ENCODE measurements around the gene IFT172. TPM values are rescaled to one million over a fixed set of nuclear protein-coding genes. Genes with fewer than 3 reads are reported as not detected.

IFT172 gene
- total and polyA plus RNA-seq, 5 donors from 2014 or later = 1.1 to 10.3 (median 1.5) TPM

DNA sequence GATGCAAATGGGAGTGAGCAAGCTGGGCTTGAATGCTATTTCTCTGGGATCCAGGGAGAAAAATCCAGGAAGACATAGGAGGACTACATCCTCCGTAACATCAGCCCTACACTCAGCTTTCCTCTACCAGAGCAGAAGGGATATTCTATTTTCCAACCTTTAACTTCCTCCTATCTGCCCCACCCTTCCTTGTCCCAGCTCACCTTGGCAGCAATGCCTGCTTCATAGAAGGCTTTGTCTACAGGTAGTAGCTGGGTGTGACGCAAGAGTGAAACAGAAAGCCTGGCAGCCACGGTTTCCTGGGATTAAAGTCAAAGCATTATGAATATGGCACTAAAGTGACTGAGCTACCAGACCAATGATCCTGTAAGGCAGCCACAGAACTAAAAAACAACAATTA, 43.5 kb downstream of the IFT172 start:
- DNase-seq (peak in 1 of 3 donors; percentile 57), ATAC-seq (ENCODE audit: low read depth in 2 of 2) (no peak)
- Mint-ChIP-seq H3K9me3 (no peaks in the 10 kb centered on the region), H3K4me1 (peaks cover 0 to 6% (median 3%) of the 10 kb centered on the region in 4 donors), H3K4me3 (no peak overlapping the region), H3K27me3 (no peaks in the 10 kb centered on the region), H3K27ac (peak overlapping the region in 2 of 3 donors; percentile 20 to 58), H3K36me3 (peaks cover 32% of the 10 kb centered on the region)
- Histone ChIP-seq H3K27ac (ENCODE audit: insufficient read depth, low read length, poor library complexity, severe bottlenecking) (no peak overlapping the region), H3K36me3 (ENCODE audit: control insufficient read depth, insufficient read depth, low read length) (peaks cover 18% of the 10 kb centered on the region), H3K9me3 (ENCODE audit: control insufficient read depth in 2 of 2, low read length in 2 of 2) (no peaks in the 10 kb centered on the region), H3K27me3 (ENCODE audit: control insufficient read depth, insufficient read depth, low read length) (no peaks in the 10 kb centered on the region), H3K4me1 (ENCODE audit: control insufficient read depth, insufficient read depth, low read length, poor library complexity, severe bottlenecking) (no peaks in the 10 kb centered on the region), H3K4me3 (ENCODE audit: low read depth, low read length) (no peak overlapping the region)

DNA sequence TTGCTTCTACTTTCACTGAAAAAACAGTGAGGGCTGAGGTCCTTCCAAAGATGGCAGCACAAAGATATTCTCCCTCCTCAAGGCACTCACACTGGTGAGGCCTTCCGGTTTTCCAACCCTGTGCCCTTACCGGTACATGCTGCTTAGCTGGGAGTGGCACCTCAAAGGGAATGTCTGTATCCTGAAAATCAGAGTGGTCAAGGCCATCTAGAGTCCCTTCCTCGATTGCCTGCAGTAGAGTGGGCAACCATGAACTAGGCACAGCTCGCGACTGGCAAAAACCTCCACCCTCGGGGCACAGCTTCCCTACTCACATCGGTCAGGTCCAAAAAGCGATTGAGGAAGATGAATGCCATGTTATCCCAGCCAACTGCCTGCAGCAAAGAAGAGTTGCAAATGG, 43.9 kb downstream of the IFT172 start:
- Mint-ChIP-seq H3K27ac (peak overlapping the region in 1 of 3 donors; percentile 58), H3K36me3 (peaks cover 36% of the 10 kb centered on the region), H3K9me3 (no peaks in the 10 kb centered on the region), H3K27me3 (no peaks in the 10 kb centered on the region), H3K4me3 (no peak overlapping the region), H3K4me1 (peaks cover 0 to 6% (median 2%) of the 10 kb centered on the region in 4 donors)
- no peak for ATAC-seq (ENCODE audit: low read depth in 2 of 2)
- Histone ChIP-seq H3K27me3 (ENCODE audit: control insufficient read depth, insufficient read depth, low read length) (no peaks in the 10 kb centered on the region), H3K27ac (ENCODE audit: insufficient read depth, low read length, poor library complexity, severe bottlenecking) (no peak overlapping the region), H3K4me1 (ENCODE audit: control insufficient read depth, insufficient read depth, low read length, poor library complexity, severe bottlenecking) (no peaks in the 10 kb centered on the region), H3K36me3 (ENCODE audit: control insufficient read depth, insufficient read depth, low read length) (peaks cover 23% of the 10 kb centered on the region), H3K9me3 (ENCODE audit: control insufficient read depth in 2 of 2, low read length in 2 of 2) (no peaks in the 10 kb centered on the region), H3K4me3 (ENCODE audit: low read depth, low read length) (no peak overlapping the region)
- DNase-seq = no peak

DNA sequence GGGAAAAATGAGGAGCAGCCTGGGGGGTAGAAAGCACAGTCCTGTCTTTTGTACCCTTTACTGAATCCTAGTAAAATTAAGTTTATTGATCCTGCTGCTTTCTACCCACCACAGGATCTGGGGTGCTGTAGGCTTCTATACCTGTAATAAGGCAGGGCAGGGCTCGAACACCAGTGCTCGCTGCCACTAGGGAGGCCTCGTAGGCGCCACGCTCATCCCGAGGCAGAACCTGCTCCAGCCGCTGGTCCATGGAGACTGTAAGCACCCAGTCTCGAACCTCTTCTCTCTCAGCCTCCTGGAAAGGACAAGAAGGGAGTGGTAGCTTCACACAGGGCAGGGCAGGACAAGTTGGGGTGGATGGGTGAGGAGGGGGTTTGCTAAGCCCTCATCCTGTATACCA, 44.4 kb downstream of the IFT172 start:
- H3K9me3 Mint-ChIP-seq = no peaks in the 10 kb centered on the region
- no peak overlapping the region for H3K4me3 Mint-ChIP-seq
- H3K36me3 Mint-ChIP-seq = peaks cover 41% of the 10 kb centered on the region
- Histone ChIP-seq H3K27ac (ENCODE audit: insufficient read depth, low read length, poor library complexity, severe bottlenecking) (no peak overlapping the region), H3K36me3 (ENCODE audit: control insufficient read depth, insufficient read depth, low read length) (peaks cover 28% of the 10 kb centered on the region), H3K4me1 (ENCODE audit: control insufficient read depth, insufficient read depth, low read length, poor library complexity, severe bottlenecking) (no peaks in the 10 kb centered on the region), H3K4me3 (ENCODE audit: low read depth, low read length) (no peak overlapping the region), H3K9me3 (ENCODE audit: control insufficient read depth in 2 of 2, low read length in 2 of 2) (no peaks in the 10 kb centered on the region), H3K27me3 (ENCODE audit: control insufficient read depth, insufficient read depth, low read length) (no peaks in the 10 kb centered on the region)
- H3K4me1 Mint-ChIP-seq = peaks cover 0 to 6% (median 2%) of the 10 kb centered on the region in 4 donors
- H3K27me3 Mint-ChIP-seq = no peaks in the 10 kb centered on the region
- no peak for DNase-seq
- ATAC-seq (ENCODE audit: low read depth in 2 of 2) = no peak
- no peak overlapping the region for H3K27ac Mint-ChIP-seq

DNA sequence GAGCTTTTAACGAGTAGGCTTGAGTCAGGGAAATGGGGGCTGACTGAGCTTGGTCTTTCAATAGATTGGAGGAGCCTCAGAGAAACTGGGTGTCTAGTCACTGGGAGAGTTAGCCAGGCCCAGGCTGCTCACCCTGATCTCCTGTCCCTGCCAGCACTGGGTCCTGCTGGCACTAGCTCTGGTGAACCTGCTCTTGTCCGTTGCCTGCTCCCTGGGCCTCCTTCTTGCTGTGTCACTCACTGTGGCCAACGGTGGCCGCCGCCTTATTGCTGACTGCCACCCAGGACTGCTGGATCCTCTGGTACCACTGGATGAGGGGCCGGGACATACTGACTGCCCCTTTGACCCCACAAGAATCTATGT, 46.6 kb downstream of the IFT172 start:
- peaks cover 0 to 6% (median 2%) of the 10 kb centered on the region in 4 donors for H3K4me1 Mint-ChIP-seq
- DNase-seq (no peak), ATAC-seq (ENCODE audit: low read depth in 2 of 2) (no peak)
- H3K36me3 Mint-ChIP-seq = peaks cover 51% of the 10 kb centered on the region
- H3K4me3 ChIP-seq (ENCODE audit: low read depth, low read length) = no peak overlapping the region
- H3K9me3 ChIP-seq (ENCODE audit: control insufficient read depth in 2 of 2, low read length in 2 of 2) = no peaks in the 10 kb centered on the region
- no peaks in the 10 kb centered on the region for H3K27me3 ChIP-seq (ENCODE audit: control insufficient read depth, insufficient read depth, low read length)
- H3K4me3 Mint-ChIP-seq = no peak overlapping the region
- no peaks in the 10 kb centered on the region for H3K9me3 Mint-ChIP-seq
- no peaks in the 10 kb centered on the region for H3K27me3 Mint-ChIP-seq
- H3K27ac Mint-ChIP-seq = no peak overlapping the region
- no peak overlapping the region for H3K27ac ChIP-seq (ENCODE audit: insufficient read depth, low read length, poor library complexity, severe bottlenecking)
- no peaks in the 10 kb centered on the region for H3K4me1 ChIP-seq (ENCODE audit: control insufficient read depth, insufficient read depth, low read length, poor library complexity, severe bottlenecking)
- H3K36me3 ChIP-seq (ENCODE audit: control insufficient read depth, insufficient read depth, low read length) = peaks cover 49% of the 10 kb centered on the region

DNA sequence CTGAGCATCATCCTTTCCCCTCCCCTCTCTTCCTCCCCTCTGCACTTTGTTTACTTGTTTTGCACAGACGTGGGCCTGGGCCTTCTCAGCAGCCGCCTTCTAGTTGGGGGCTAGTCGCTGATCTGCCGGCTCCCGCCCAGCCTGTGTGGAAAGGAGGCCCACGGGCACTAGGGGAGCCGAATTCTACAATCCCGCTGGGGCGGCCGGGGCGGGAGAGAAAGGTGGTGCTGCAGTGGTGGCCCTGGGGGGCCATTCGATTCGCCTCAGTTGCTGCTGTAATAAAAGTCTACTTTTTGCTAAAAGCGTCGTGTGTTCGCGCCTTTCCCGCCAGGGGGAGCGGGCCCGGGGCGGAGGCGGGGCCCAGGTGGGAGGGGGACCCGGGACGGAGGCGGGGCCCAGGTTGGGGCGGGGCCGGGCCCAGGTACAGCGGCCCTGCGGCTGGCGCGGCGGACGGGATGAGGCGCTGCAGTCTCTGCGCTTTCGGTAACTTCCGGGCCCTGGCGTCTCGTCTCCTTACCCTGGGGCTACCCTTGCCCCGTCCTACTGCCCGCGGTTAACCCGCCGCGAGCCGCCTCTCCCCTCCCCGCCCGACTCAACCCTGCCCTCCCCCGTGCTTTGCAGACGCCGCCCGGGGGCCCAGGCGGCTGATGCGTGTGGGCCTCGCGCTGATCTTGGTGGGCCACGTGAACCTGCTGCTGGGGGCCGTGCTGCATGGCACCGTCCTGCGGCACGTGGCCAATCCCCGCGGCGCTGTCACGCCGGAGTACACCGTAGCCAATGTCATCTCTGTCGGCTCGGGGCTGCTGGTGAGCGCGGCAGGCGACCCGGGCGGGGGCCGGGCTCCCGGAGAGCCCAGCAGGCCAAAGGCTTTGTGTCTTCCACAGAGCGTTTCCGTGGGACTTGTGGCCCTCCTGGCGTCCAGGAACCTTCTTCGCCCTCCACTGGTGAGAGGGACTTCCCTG, 47.3 kb downstream of the IFT172 start, which contains the start of gene KRTCAP3:
Gene KRTCAP3 (plus strand): TSS at position 424 of the 962 bp plus-strand sequence. CDS start 32 bp downstream, at position 456.
- no peaks in the 10 kb centered on the region for H3K27me3 ChIP-seq (ENCODE audit: control insufficient read depth, insufficient read depth, low read length)
- H3K36me3 ChIP-seq (ENCODE audit: control insufficient read depth, insufficient read depth, low read length) = peaks cover 52% of the 10 kb centered on the region
- Mint-ChIP-seq H3K9me3 (no peaks in the 10 kb centered on the region), H3K27ac (peak within 1 kb of the TSS; percentile 68 to 73 (median 71)), H3K27me3 (no peaks in the 10 kb centered on the region), H3K4me1 (peaks cover 0 to 6% (median 2%) of the 10 kb centered on the region in 4 donors), H3K4me3 (peak within 1 kb of the TSS in 2 of 4 donors; percentile 31 to 79), H3K36me3 (peaks cover 47% of the 10 kb centered on the region)
- no peaks in the 10 kb centered on the region for H3K4me1 ChIP-seq (ENCODE audit: control insufficient read depth, insufficient read depth, low read length, poor library complexity, severe bottlenecking)
- H3K9me3 ChIP-seq (ENCODE audit: control insufficient read depth in 2 of 2, low read length in 2 of 2) = no peaks in the 10 kb centered on the region
- H3K27ac ChIP-seq (ENCODE audit: insufficient read depth, low read length, poor library complexity, severe bottlenecking) = no peak within 1 kb of the TSS
- no peak within 1 kb of the TSS for H3K4me3 ChIP-seq (ENCODE audit: low read depth, low read length)
- DNase-seq (peak; percentile 48 to 53 (median 50)), ATAC-seq (ENCODE audit: low read depth in 2 of 2) (peak; percentile 70 to 86)

DNA sequence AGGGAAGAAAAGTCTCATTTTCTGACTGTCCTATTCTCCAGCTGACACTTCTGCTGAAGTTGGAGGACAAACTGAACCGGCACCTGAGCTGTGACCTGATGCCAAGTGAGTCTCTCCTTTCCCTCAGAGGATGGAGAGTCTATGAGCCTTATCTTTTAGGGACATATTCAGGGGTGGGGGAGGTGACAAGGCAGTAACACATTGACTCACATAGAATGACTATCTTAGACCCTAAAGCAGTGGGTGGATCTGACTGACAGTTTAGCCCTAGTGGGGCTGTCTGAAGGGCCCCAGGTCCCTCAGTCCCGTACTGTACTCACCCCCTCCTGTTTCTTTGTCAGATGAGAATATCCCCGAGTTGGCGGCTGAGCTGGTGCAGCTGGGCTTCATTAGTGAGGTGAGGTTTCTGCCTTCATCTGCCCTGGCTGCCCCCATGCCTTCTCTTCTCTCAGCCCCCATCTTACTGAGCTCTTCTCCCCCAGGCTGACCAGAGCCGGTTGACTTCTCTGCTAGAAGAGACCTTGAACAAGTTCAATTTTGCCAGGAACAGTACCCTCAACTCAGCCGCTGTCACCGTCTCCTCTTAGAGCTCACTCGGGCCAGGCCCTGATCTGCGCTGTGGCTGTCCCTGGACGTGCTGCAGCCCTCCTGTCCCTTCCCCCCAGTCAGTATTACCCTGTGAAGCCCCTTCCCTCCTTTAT, 48.2 kb downstream of the IFT172 start:
- Histone ChIP-seq H3K27ac (ENCODE audit: insufficient read depth, low read length, poor library complexity, severe bottlenecking) (no peak overlapping the region), H3K4me1 (ENCODE audit: control insufficient read depth, insufficient read depth, low read length, poor library complexity, severe bottlenecking) (no peaks in the 10 kb centered on the region), H3K9me3 (ENCODE audit: control insufficient read depth in 2 of 2, low read length in 2 of 2) (no peaks in the 10 kb centered on the region), H3K36me3 (ENCODE audit: control insufficient read depth, insufficient read depth, low read length) (peaks cover 61% of the 10 kb centered on the region), H3K27me3 (ENCODE audit: control insufficient read depth, insufficient read depth, low read length) (no peaks in the 10 kb centered on the region), H3K4me3 (ENCODE audit: low read depth, low read length) (no peak overlapping the region)
- H3K27me3 Mint-ChIP-seq = no peaks in the 10 kb centered on the region
- H3K4me1 Mint-ChIP-seq = peaks cover 0 to 6% (median 2%) of the 10 kb centered on the region in 4 donors
- no peak overlapping the region for H3K4me3 Mint-ChIP-seq
- H3K36me3 Mint-ChIP-seq = peaks cover 54% of the 10 kb centered on the region
- DNase-seq = no peak
- ATAC-seq (ENCODE audit: low read depth in 2 of 2) = no peak
- H3K9me3 Mint-ChIP-seq = no peaks in the 10 kb centered on the region
- H3K27ac Mint-ChIP-seq = no peak overlapping the region

DNA sequence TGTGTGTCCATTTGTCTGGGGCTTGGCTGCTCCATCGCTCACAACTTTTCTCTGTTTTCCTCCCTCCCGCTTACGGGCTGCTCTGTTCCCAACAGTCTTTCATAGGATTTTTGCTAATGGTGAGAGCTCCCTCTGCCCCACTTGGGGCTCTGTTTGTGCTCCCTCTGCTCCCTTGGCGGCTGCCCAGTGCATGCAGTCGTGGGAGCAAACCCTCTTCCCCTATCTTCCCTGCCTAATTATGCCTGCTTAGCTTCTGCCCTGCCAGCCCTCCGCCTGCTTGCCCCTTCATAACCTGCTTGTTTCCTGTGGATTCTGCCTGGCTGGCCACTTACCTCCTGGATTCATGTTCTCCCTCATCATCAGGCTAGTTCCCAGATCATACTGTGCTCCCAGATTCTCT, 53.9 kb downstream of the IFT172 start:
- Histone ChIP-seq H3K4me3 (ENCODE audit: low read depth, low read length) (no peak overlapping the region), H3K4me1 (ENCODE audit: control insufficient read depth, insufficient read depth, low read length, poor library complexity, severe bottlenecking) (peaks cover 17% of the 10 kb centered on the region), H3K36me3 (ENCODE audit: control insufficient read depth, insufficient read depth, low read length) (peaks cover 72% of the 10 kb centered on the region), H3K27me3 (ENCODE audit: control insufficient read depth, insufficient read depth, low read length) (no peaks in the 10 kb centered on the region), H3K9me3 (ENCODE audit: control insufficient read depth in 2 of 2, low read length in 2 of 2) (no peaks in the 10 kb centered on the region), H3K27ac (ENCODE audit: insufficient read depth, low read length, poor library complexity, severe bottlenecking) (no peak overlapping the region)
- H3K27me3 Mint-ChIP-seq = no peaks in the 10 kb centered on the region
- H3K36me3 Mint-ChIP-seq = peaks cover 66% of the 10 kb centered on the region
- H3K27ac Mint-ChIP-seq = peak overlapping the region in 2 of 3 donors; percentile 49 to 83
- DNase-seq (no peak), ATAC-seq (ENCODE audit: low read depth in 2 of 2) (no peak)
- peaks cover 9 to 30% (median 18%) of the 10 kb centered on the region in 4 donors for H3K4me1 Mint-ChIP-seq
- no peaks in the 10 kb centered on the region for H3K9me3 Mint-ChIP-seq
- H3K4me3 Mint-ChIP-seq = peak overlapping the region in 1 of 4 donors; percentile 31
